Stimulated activated CD8-positive, alpha-beta memory T cell treated with anti-CD3 and anti-CD28 coated beads, Interleukin-4, amount 100 ng/mL, for 4 hours (primary cell): Measurements from ENCODE around the gene SCRN3.
"Not testable (repeated sequence)": the region's sequence is repeated elsewhere in the genome, so short reads cannot be mapped to it uniquely, and the experiment has no call there.

Experiments used
- DNase-seq, 2 donors: peaks; one replicate each; pipeline ENCODE4 v3.0.0-alpha.2; 2020; ENCODE audit warnings: low read depth in 2 of 2, low spot score in 1 of 2

Gene SCRN3

GRCh38 chr2:174403628-174404027, 8.1 kb downstream of the SCRN3 start:
- DNase-seq, result no peak

DNA sequence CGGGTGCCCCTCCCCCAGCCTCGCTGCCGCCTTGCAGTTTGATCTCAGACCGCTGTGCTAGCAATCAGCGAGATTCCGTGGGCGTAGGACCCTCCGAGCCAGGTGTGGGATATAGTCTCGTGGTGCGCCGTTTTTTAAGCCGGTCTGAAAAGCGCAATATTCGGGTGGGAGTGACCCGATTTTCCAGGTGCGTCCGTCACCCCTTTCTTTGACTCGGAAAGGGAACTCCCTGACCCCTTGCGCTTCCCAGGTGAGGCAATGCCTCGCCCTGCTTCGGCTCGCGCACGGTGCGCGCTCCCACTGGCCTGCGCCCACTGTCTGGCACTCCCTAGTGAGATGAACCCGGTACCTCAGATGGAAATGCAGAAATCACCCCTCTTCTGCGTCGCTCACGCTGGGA, 14.5 kb downstream of the SCRN3 start:
- not testable (repeated sequence) for DNase-seq

- DNase-seq, result no peak
Observed at GRCh38 chr2:174412256-174412655, 16.7 kb downstream of the SCRN3 start.

- no peak for DNase-seq
Observed at GRCh38 chr2:174428214-174428613, 32.7 kb downstream of the SCRN3 start.

GRCh38 chr2:174430066-174430465, 34.5 kb downstream of the SCRN3 start:
- DNase-seq, result no peak

- DNase-seq, result no peak
Observed at GRCh38 chr2:174431902-174432301, 36.4 kb downstream of the SCRN3 start.

DNA sequence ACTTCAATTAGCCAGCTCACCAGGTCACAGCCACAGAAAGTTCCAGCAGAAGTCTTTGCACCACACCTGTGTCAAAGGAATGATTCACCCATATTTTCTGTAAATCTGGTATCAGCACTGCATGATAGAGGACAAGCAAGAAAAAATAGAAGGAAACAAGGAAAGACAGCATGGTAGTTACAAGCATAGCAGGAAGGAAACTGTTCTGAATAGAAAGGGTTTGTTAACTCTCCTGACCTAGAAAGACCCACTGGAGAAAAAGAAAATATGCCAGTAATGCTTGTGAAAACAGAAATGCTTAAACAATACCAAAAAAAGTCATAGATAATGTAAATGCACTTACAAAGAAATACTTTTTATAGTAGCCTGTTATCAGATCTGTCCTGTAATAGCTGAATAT, 40.8 kb downstream of the SCRN3 start:
- DNase-seq, result no peak

- no peak for DNase-seq
Observed at GRCh38 chr2:174438146-174438886, 42.8 kb downstream of the SCRN3 start.

DNA sequence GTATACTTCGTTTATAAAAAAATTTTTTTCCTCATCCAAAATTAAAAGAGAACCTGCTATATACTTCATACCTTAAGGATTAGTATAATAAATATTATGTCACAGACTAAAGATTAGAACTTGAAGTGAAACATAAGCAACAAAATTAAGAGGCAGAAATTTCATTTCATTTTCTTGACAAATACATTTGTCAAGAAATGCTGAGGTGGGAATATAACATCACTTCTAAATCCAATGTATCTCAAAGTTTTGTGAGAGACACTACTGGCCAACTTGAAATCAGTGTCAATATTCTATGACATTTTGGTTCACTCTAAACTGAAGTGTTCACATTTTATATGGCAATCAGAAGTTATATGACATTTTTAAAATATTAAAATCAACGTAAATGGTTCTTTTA, 43.8 kb downstream of the SCRN3 start:
- no peak for DNase-seq

DNA sequence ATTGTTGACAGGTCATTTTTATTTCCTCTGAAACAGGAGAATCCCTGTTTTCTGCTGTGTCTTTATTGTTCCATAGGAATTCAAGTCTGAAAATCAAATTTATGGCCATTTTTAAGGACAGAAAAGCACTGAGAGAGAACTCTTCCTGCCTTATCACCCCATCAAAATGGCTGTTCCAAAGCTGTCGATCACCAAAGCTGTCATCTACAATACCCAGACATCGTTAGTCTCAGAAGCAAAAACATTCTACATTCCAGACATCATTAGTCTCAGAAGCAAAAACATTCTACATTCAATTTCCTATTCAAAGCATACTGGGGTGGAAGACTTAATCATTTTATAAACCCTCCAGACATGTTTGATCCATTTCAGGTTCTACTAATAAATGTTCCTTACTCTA, 44.4 kb downstream of the SCRN3 start:
- no peak for DNase-seq

DNA sequence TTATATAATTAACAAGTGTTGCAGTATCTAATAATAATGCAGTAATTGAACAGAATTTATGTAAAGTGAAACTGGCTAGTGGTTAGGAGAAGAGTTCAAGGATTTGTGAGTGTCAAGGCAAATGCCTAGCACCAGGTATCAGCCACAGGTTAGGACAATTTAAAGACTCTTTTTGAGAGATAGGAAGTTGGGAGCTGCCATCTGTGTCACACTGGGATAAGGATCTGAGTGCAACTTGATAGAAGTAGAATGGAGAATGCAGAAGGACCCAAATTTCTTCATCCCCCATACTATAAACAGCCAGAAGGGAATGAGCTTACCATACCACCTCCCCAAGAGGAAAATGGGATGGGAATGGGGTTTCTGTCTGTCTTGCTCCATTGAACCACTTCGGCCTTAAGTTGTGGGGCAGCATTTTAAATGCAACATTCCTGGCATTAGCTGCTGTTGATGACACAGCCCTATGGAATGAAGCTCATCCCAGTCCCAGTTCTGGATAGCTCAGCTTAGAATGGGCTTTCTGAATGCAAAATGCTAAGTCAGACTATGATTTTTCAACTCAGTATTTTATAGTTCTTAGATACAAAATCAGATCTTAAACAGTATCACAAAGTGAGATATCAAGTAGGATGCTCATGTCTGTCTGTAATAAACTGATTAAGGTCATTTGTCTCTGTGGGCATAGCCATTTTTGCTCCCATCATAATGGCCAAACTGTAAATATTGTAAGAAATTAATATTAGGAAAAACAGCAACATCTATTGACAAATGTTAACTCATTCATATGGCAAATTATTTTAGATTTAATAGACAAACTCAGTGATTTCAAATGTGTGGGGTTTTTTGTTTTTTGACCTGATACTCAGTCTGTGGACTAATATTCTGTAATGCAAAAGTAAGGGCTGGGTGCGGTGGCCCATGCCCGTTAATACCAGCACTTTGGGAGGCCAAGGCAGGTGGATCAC, 47.3 kb downstream of the SCRN3 start:
- no peak for DNase-seq

DNA sequence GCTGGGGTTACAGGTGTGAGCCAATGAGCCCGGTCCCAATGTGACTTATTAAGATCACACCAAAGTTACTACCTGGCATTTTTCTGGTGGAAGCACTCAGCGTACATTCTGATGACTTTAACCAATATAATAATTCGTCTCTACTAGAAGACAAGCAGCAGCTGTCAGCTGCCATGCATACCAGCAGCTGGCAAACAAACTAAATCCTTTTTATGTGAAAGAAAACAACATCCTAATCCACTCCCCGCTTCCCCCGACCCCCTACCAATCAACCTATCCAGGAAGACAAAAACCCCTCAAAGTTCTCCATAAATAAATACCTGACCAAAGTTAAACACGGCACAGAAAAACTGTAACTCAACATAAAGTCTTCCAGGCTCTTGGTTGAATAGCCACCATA, 49.2 kb downstream of the SCRN3 start:
- DNase-seq, result no peak

GRCh38 chr2:174445248-174445647, 49.7 kb downstream of the SCRN3 start:
- DNase-seq, result no peak

DNA sequence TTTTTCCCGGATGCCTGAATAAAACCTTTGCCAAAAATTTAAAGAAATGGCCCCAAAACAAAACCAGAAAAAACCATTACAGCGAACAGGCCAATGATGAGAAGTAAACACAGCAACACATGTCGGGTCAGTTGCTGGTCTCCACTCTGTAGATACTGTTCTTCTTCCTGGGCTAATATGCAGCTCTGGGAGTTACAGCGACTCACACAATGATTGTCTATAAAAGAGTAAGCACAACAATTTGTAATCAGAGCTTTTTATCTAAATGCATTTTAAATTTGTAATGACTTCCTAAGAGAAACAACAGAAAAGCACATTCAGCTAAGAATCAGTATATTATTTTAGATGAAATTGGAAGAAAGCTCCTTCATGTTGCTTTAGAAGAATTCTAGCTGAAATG, 51.0 kb downstream of the SCRN3 start:
- DNase-seq, result no peak

DNA sequence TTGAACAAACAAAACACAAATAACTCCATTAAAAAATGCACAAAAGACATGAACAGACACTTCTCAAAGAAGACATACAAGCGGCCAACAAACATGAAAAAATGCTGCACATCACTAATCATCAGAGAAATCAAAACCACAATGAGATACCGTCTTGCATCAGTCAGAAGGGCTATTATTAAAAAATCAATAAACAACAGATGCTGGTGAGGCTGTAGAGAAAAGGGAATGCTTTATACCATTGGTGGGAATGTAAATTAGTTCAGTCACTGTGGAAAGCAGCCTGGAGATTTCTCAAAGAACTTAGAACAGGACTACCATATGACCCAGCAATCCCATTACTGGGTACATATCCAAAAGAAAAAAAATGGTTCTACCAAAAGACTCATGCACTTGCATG, 53.5 kb downstream of the SCRN3 start:
- DNase-seq, result no peak

DNA sequence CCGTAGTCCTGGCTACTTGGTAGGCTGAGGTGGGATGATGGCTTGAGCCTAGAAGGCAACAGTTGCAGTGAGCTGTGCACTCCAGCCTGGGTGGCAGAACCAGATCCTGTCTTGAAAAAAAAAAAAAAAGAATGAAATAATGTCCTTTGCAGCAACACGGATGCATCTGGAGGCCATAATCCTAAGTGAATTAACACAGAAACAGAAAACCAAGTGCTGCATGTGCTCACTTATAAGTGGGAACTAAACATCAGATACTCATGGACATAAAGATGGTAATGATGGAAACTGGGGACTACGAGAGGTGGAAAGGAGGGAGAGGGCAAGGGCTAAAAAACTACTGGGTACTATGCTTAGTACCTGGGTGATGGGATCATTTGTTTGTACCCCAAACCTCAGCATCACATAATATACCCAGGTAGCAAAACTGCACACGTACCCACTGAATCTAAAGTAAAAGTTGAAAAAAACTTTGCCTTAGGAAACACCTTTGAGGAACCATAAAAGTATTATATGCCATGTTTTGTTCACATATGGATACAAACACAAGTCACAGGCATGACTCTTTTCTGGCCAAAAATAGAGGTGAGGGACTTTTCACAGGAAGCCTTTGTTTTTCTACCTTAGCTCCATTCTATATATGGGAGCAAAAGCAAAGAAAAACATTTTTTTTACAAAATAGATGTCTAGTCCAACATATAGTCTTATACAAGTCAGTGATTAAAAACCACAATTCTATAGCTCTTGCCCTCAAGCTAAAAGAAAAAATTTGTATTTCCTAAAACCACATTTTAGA, 54.7 kb downstream of the SCRN3 start:
- DNase-seq, result no peak

DNA sequence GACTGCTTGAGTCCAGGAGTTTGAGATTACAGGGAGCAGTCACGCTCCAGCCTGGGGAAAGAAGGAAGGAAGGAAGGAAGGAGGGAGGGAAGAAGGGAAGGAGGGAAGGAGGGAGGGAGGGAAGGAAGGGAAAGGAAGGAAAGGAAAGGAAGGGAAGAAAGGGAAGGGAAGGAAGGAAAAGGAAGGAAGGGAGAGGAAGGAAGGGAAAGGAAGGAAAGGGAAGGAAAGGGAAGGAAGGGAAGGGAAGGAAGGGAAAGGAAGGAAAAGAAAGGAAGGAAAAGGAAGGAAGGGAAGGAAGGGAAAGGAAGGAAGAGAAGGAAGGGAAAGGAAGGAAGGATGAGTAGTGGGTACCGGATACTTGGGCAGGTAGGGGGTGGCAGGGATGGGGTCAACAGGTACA, 59.0 kb downstream of the SCRN3 start:
- no peak for DNase-seq

GRCh38 chr2:174461221-174461620, 65.7 kb downstream of the SCRN3 start:
- DNase-seq, result no peak

GRCh38 chr2:174465327-174465726, 69.8 kb downstream of the SCRN3 start:
- DNase-seq, result no peak

DNA sequence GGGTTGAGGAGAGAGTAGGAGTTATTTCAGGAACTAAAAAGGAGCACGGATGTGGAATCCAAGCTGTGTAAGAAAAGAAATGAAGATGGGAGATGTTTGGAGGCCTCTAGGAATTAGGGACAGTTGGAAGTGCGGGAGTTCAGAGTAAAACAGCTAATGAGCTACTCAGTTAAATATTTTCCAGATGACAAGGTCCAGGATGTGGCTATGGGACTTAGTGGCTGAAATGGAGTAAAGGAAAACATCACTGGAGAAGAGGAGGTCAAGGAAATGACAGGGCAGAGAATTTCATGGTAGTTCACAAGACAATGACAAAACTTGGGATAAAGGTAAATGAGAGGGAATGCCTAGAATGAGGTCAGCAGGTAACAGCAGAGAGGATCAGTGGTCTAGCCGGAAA, 78.3 kb downstream of the SCRN3 start:
- DNase-seq, result no peak

DNA sequence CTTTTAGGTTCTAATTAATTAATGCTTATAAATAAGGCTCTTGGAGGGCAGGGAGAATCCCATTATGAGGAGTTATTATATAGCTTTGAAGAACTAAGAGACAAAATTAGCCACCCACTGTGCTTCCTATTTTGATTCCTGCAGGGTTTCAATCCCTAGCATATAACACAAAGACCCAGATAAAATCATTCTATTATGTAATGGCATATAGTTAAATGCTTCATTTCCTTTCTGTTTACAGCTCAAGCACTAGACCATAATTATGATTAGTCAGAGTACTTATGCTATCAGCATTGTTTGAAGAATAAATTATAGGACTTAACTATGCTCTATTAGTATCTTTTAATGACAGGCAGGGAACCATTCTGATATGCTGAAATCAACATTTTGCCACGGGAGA, 82.2 kb downstream of the SCRN3 start:
- DNase-seq, result no peak
